Fibroblast of villous mesenchyme (primary cell): ENCODE measurements around the gene MNT. TPM values are rescaled to one million over a fixed set of nuclear protein-coding genes. Genes with fewer than 3 reads are reported as not detected.
A peak's percentile ranks its signal among the peaks of the same experiment; 100 is the strongest.

ENCODE experiments used
- DNase-seq: peaks from one replicate; pipeline ENCODE4 v3.0.0-alpha.2; 2010; ENCODE audit warnings: low read depth
- H3K4me3 ChIP-seq: 2 replicates; pipeline ENCODE4 v1.5.1; 2011; ENCODE audit warnings: low read depth, mild to moderate bottlenecking, low read length
- CTCF ChIP-seq: IDR thresholded peaks from 2 replicates; pipeline ENCODE4 v1.5.1; 2012; ENCODE audit warnings: low read depth, mild to moderate bottlenecking, low read length; ENCODE audit not compliant: insufficient read depth
- total RNA-seq: library from RNA; depleted of rRNA; stranded (reverse); fragments of >200 nt; gene quantifications from 2 replicates; pipeline ENCODE4 v1.2.3, GENCODE V29; 2012

Gene MNT
- total RNA-seq, 1 donor: 7.8 TPM

- no peak for TF ChIP-seq CTCF
- no peak overlapping the region for H3K4me3 ChIP-seq
- DNase-seq: no peak
These were observed 5.5 kb upstream of the MNT start for GRCh38 chr17:2406271-2406902.

DNA sequence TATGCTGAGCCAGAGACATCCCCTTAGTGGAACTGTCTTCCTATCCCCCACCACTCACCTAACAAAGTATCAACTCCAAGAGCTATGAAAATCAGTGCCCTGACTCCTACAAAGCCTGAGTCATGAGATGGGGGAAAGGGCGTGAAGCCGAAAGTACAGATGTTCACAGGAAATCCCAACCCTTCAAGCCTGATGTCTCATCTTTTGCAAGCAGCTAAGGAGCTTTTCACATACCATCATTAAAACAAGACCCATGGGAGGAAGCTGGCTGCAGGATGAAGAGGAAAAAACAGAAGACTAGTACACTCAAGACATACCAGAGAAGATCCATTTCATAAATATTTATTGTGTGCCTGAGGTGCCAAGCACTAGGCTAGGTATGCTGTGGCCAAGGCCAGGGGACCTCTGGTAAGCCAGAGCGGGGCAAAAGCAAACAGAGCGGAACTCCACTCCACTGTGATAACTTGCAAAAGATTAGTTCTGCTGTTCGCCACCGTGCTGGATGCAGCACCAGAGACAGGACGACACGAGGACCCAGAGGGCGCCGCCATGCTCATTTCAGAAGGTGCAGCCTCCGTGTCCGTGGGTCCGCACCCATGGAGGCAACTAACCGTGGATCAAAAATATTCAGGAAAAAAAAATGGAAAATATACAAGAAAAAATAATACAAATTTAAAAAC lies 4.5 kb upstream of the MNT start:
- peak; percentile 96 for DNase-seq
- H3K4me3 ChIP-seq: no peak overlapping the region
- TF ChIP-seq CTCF: no peak

DNA sequence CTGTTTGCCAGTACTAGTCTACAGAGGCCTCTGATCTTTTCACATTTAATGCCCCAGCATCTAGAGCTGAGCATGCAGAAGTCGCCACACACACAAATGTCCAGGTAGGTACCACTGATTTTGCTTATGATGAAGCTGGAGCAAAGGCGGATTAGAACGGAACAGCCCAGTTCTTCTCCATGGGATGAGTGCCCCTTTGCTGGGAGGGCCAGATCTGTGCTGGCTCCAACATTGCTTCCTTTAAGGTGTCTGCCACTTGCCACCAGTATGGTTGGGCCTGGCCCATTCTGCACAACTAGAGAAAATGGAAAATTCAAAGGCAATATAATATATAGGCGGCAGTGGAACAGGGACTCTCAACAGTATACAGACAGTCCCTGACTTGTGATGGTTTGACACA lies 2.2 kb upstream of the MNT start:
- no peak for TF ChIP-seq CTCF
- no peak for DNase-seq
- no peak overlapping the region for H3K4me3 ChIP-seq

DNA sequence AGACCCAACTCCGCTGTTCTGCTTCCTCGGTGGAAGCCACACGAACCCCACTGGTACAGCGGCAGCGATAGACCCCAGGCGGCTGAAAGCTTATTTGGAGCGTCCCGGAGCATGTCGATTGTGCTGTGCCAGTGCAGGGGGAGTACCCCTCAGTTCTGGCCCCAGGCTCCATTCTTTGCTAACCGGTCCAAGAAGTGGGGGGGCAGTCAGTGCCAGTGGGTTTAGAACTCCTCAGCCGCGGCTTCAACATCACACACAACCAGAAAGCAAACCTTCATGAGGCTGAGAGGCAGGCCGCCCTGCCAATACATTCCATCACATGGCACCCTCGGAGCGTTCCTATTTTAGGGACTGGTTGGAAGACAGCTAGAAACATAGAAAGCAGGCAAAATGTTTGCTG lies 1.7 kb upstream of the MNT start:
- no peak for DNase-seq
- TF ChIP-seq CTCF: no peak
- peak overlapping the region; percentile 59 for H3K4me3 ChIP-seq

GRCh38 chr17:2401426-2402221 lies 764 bp upstream of the MNT start:
- DNase-seq: peak; percentile 100
- no peak for TF ChIP-seq CTCF
- peak overlapping the region; percentile 66 for H3K4me3 ChIP-seq

DNA sequence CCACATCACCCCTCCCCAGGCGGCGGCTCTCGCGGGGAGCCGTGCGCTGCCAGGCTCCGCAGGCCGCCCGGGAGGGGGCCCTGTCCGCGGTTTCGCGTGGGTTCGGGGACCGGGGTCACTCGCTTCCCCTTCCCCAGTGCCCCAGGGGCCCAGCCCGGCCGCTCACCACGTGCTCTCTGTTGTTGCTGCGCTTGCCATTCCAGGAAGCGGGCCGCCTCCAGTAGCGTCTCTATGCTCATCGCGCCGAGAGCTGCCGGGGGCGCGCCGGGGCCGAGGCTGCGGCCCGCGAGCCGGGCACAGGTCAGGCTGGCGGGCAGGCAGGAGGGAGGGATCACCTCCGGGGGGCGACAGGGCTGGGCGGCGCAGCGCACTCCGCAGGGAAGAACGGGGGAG lies 390 bp downstream of the MNT start:
- H3K4me3 ChIP-seq: peak overlapping the region; percentile 97
- TF ChIP-seq CTCF: no peak
- DNase-seq: peak; percentile 64
